Retinal pigment epithelial cell (primary cell): Measurements from ENCODE around the gene PLA2G2D.
A peak's percentile ranks its signal among the peaks of the same experiment; 100 is the strongest.

Experiments used
- DNase-seq: peaks from one replicate; pipeline ENCODE4 v3.0.0-alpha.2; 2010; ENCODE audit warnings: low read depth
- H3K4me3 ChIP-seq: 2 replicates; pipeline ENCODE4 v1.5.1; 2011; ENCODE audit warnings: mild to moderate bottlenecking, low read length, control low read depth, moderate library complexity
- CTCF ChIP-seq: conservative IDR thresholded peaks from 2 replicates; pipeline ENCODE4 v1.5.1; 2011; ENCODE audit warnings: low read depth, low read length, control low read depth, inconsistent platforms

PLA2G2D gene

GRCh38 chr1:20119347-20119746 is at the start of gene PLA2G2D:
TSS of gene PLA2G2D (minus strand) at chr1:20119536. CDS start at chr1:20119498, 38 bp downstream.
- no peak for TF ChIP-seq CTCF
- no peak for DNase-seq
- no peak within 1 kb of the TSS for H3K4me3 ChIP-seq

GRCh38 chr1:20168564-20169491 is 49.5 kb upstream of the PLA2G2D start:
- no peak for TF ChIP-seq CTCF
- no peak overlapping the region for H3K4me3 ChIP-seq
- DNase-seq = no peak

GRCh38 chr1:20167126-20167525 is 47.8 kb upstream of the PLA2G2D start:
- no peak for TF ChIP-seq CTCF
- no peak overlapping the region for H3K4me3 ChIP-seq
- no peak for DNase-seq

- no peak for DNase-seq
- TF ChIP-seq CTCF = no peak
- no peak overlapping the region for H3K4me3 ChIP-seq
Measured at GRCh38 chr1:20166051-20166450, 46.7 kb upstream of the PLA2G2D start.

- DNase-seq = no peak
- TF ChIP-seq CTCF = peak; percentile 48
- H3K4me3 ChIP-seq = no peak overlapping the region
Measured at GRCh38 chr1:20165522-20165951, 46.2 kb upstream of the PLA2G2D start.

GRCh38 chr1:20164694-20165202 is 45.4 kb upstream of the PLA2G2D start:
- DNase-seq = no peak
- no peak overlapping the region for H3K4me3 ChIP-seq

More at GRCh38 chr1:20164694-20165202, 45.4 kb upstream of the PLA2G2D start:
- TF ChIP-seq CTCF = no peak
